IMR-90 (cell line): ENCODE results near the gene EIF4G3.

Experiments used
- CHD1 ChIP-seq: IDR thresholded peaks from 2 replicates; pipeline ENCODE4 v1.6.1; 2012; ENCODE audit warnings: low read depth, low read length, improper control_type of control experiment
- CTCF ChIP-seq: conservative IDR thresholded peaks from 2 replicates; pipeline ENCODE4 v1.5.1; 2012; ENCODE audit warnings: mild to moderate bottlenecking, low read depth, low read length, improper control_type of control experiment
- MAFK ChIP-seq: IDR thresholded peaks from 2 replicates; pipeline ENCODE4 v1.6.1; 2012; ENCODE audit warnings: low read depth, low read length, improper control_type of control experiment
- POLR2A ChIP-seq: IDR thresholded peaks from 2 replicates; pipeline ENCODE4 v1.6.1; 2012; ENCODE audit warnings: mild to moderate bottlenecking, low read depth, low read length

- TF ChIP-seq CTCF (no peak), MAFK (no peak), CHD1 (no peak), POLR2A (no peak)
Observed at GRCh38 chr1:20992322-20993056, 184.2 kb downstream of the EIF4G3 start.
